PFSK-1 (cell line): ENCODE results near the gene STRN4.

ENCODE experiments used
- REST ChIP-seq, 2 experiments: IDR thresholded peaks; 2 replicates each; pipeline versions ENCODE4 v1.6.1 to v1.8.0; 2011 to 2012; ENCODE audit warnings: low read depth in 2 of 2, low read length in 2 of 2, control low read depth in 1 of 2, inconsistent platforms in 1 of 2, mild to moderate bottlenecking in 1 of 2, moderate library complexity in 1 of 2; ENCODE audit not compliant: insufficient read depth in 1 of 2
- SIN3A ChIP-seq: IDR thresholded peaks from 2 replicates; pipeline ENCODE4 v1.6.1; 2012; ENCODE audit warnings: mild to moderate bottlenecking, low read length, moderate library complexity, borderline replicate concordance; ENCODE audit not compliant: insufficient read depth
- TAF1 ChIP-seq: IDR thresholded peaks from 2 replicates; pipeline ENCODE4 v1.6.1; 2012; ENCODE audit warnings: low read length, control low read depth, borderline replicate concordance; ENCODE audit not compliant: insufficient read depth

GRCh38 chr19:46753420-46754155 is 7.3 kb upstream of the STRN4 start:
- TF ChIP-seq TAF1 = no peak
- no peak for TF ChIP-seq REST (IDR thresholded peaks at IDR 0.05; ENCODE audit: insufficient read depth in 1 of 2, low read depth in 2 of 2, low read length in 2 of 2)
- TF ChIP-seq SIN3A = no peak
